GM12864 (cell line): Measurements from ENCODE around the gene ITGA2.

Experiments used
- DNase-seq: peaks from one replicate; pipeline ENCODE4 v3.0.0-alpha.2; 2011; ENCODE audit warnings: low read depth
- H3K4me3 ChIP-seq: 2 replicates; pipeline ENCODE4 v1.5.1; 2011; ENCODE audit warnings: mild to moderate bottlenecking, low read depth, low read length, control low read depth
- CTCF ChIP-seq: IDR thresholded peaks from 2 replicates; pipeline ENCODE4 v1.5.1; 2011; ENCODE audit warnings: low read depth, mild to moderate bottlenecking, moderate library complexity, low read length, control low read depth, inconsistent platforms; ENCODE audit errors: missing control alignments

Gene ITGA2

GRCh38 chr5:52989025-52989780 lies at the start of gene ITGA2:
ITGA2 (plus strand) TSS chr5:52989352; CDS start chr5:52989469, 117 bp downstream.
- DNase-seq, result no peak
- H3K4me3 ChIP-seq, result peak within 1 kb of the TSS; percentile 30

GRCh38 chr5:52943285-52943684 lies 45.9 kb upstream of the ITGA2 start:
- no peak for DNase-seq
- H3K4me3 ChIP-seq, result no peak overlapping the region
- TF ChIP-seq CTCF, result peak; percentile 41

More at GRCh38 chr5:52989025-52989780, at the start of gene ITGA2:
- TF ChIP-seq CTCF, result no peak

- H3K4me3 ChIP-seq, result no peak overlapping the region
- no peak for TF ChIP-seq CTCF
- no peak for DNase-seq
Observed at GRCh38 chr5:52943808-52944207, 45.3 kb upstream of the ITGA2 start.

GRCh38 chr5:52945040-52945439 lies 44.1 kb upstream of the ITGA2 start:
- no peak for TF ChIP-seq CTCF
- no peak for DNase-seq
- no peak overlapping the region for H3K4me3 ChIP-seq

GRCh38 chr5:52947208-52947607 lies 41.9 kb upstream of the ITGA2 start:
- no peak overlapping the region for H3K4me3 ChIP-seq
- DNase-seq, result no peak
- TF ChIP-seq CTCF, result no peak

- no peak for TF ChIP-seq CTCF
- no peak overlapping the region for H3K4me3 ChIP-seq
- DNase-seq, result no peak
Observed at GRCh38 chr5:52947851-52948250, 41.3 kb upstream of the ITGA2 start.
